Activated CD4-positive, alpha-beta T cell treated with anti-CD3 and anti-CD28 coated beads, Interleukin-2, amount 10 ng/mL, durations not matched to agents 24 days and 14 days (primary cell): ENCODE measurements around the gene KDM4C. TPM values are rescaled to one million over a fixed set of nuclear protein-coding genes. Genes with fewer than 3 reads are reported as not detected.
A peak's percentile ranks its signal among the peaks of the same experiment; 100 is the strongest.

Source experiments
- DNase-seq: peaks from one replicate; pipeline ENCODE4 v3.0.0; 2022
- H3K27ac Mint-ChIP-seq: one replicate; pipeline ENCODE4 v1.8.0; 2022; ENCODE audit warnings: mild to moderate bottlenecking, mixed read lengths
- H3K27me3 Mint-ChIP-seq: one replicate; pipeline ENCODE4 v1.8.0; 2022; ENCODE audit warnings: mixed read lengths
- H3K36me3 Mint-ChIP-seq: one replicate; pipeline ENCODE4 v1.8.0; 2022; ENCODE audit warnings: low read depth, mild to moderate bottlenecking, mixed read lengths
- H3K4me1 Mint-ChIP-seq: one replicate; pipeline ENCODE4 v1.8.0; 2021; ENCODE audit warnings: mixed read lengths
- H3K4me3 Mint-ChIP-seq: one replicate; pipeline ENCODE4 v1.8.0; 2022; ENCODE audit warnings: mild to moderate bottlenecking, moderate library complexity, mixed read lengths
- H3K9me3 Mint-ChIP-seq: one replicate; pipeline ENCODE4 v1.8.0; 2021; ENCODE audit warnings: mixed read lengths
- intact Hi-C: fragments of 100-400 bp; cut with micrococcal nuclease; formaldehyde crosslinking; loops from one replicate; pipeline ENCODE4 v1.15.1; 2023
- total RNA-seq: library from RNA; stranded (reverse); gene quantifications from 2 replicates; pipeline ENCODE4 v1.2.3, GENCODE V29; 2022

Gene KDM4C
- total RNA-seq, 1 donor from 2014 or later: 39.8 TPM

DNA sequence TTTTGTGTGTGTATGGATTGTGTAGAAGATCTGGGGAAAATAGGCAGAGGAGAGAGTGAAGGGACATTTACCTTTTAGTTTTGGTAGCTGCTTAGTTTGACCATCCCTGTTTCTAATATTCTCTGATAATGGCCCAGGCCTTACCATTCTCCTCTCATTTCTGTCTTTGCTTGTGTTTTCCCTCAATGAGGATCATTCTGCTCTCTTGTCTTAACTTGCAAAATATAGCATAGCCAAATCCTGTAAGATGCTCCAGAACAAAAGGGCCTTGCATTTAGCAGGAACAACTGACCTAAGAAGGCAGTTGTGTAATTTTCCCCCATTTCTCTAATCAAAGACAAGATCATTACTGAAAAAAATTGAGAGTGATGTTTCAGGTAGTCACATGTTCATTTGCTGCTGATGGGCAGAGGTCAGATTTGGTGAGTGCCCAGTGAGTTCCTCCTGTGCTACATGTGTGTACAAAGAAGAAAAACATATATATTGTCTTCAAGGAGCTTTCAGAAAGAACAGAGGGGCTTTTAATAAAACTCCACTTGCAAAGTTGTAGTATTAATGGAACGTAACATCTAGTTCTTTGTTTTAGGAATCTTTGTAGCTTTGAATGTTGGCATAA, 139.5 kb downstream of the KDM4C start:
- H3K4me1 Mint-ChIP-seq: peaks cover 44% of the 10 kb centered on the region
- H3K4me3 Mint-ChIP-seq: no peak overlapping the region
- intact Hi-C loops: loop anchor here (10.0 kb wide), 1 partner anchor 1077 kb away; no protein-coding TSS in a partner anchor
- DNase-seq: peak; percentile 19
- peaks cover 44% of the 10 kb centered on the region for H3K36me3 Mint-ChIP-seq
- no peak overlapping the region for H3K27ac Mint-ChIP-seq
- no peaks in the 10 kb centered on the region for H3K9me3 Mint-ChIP-seq
- no peaks in the 10 kb centered on the region for H3K27me3 Mint-ChIP-seq

DNA sequence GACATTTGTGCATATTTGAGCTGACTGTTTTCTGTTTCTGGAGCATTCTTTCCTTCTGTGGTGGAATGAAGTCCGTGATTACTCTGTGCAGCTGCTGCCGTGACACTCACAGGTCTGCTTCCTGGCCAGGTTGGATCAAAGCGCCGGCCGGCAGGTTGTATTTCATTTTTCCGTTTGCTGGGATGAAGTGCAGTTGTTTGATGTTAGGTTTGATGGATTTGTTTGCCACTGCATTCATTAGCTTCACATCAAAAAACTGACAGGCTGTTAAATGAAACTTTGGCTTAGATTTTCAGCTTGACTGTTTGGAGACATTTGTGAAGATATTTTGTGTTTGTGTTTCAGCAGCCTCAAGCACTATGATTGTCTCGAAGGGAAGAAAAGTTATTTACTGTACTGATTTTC, 140.1 kb downstream of the KDM4C start:
- H3K27me3 Mint-ChIP-seq: no peaks in the 10 kb centered on the region
- DNase-seq: peak; percentile 29
- H3K4me3 Mint-ChIP-seq: no peak overlapping the region
- peaks cover 48% of the 10 kb centered on the region for H3K4me1 Mint-ChIP-seq
- no peak overlapping the region for H3K27ac Mint-ChIP-seq
- intact Hi-C loops: loop anchor here (10.0 kb wide), 1 partner anchor 1077 kb away; no protein-coding TSS in a partner anchor
- H3K9me3 Mint-ChIP-seq: no peaks in the 10 kb centered on the region
- H3K36me3 Mint-ChIP-seq: peaks cover 45% of the 10 kb centered on the region

DNA sequence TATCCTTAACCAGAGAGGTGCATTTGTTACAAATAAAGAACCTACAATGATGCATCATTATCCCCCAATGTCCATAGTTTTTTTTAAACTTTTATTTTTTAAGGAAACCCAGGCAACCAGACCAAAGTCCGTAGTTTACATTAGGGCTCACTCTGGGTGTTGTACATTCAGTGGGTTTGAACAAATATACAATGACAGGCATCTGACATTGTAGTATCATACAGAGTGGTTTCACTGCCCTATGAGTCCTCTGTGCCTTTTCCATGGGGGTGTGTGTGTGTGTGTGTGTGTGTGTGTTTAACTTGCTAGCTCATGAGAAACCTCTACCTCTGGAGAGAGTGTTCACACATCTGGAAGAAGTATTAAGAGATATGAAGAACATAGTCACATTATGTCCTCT, 141.5 kb downstream of the KDM4C start:
- no peaks in the 10 kb centered on the region for H3K9me3 Mint-ChIP-seq
- intact Hi-C loops: loop anchor here (10.0 kb wide), 1 partner anchor 1076 kb away; no protein-coding TSS in a partner anchor
- peaks cover 40% of the 10 kb centered on the region for H3K4me1 Mint-ChIP-seq
- H3K36me3 Mint-ChIP-seq: peaks cover 42% of the 10 kb centered on the region
- no peak overlapping the region for H3K27ac Mint-ChIP-seq
- no peaks in the 10 kb centered on the region for H3K27me3 Mint-ChIP-seq
- peak; percentile 18 for DNase-seq
- no peak overlapping the region for H3K4me3 Mint-ChIP-seq

DNA sequence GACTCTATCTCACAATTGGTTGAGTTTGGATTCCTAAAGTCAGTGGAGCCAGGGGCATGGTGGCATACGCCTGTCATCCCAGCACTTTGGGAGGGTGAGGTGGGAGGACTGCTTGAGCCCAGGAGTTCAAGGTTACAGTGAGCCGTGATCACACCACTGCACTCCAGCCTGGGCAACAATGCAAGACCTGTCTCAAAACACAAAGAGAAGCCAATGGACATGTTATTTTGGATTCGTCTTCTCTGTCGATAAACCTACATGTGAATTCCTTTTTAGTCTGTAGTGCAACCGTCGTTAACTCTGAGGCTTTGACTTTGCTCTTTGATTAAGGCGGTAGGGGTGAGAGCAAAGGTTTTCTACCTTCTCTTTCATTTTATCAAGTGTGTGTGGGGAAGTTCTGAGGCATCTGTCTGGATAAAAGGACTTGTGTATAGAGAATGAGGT, 142.7 kb downstream of the KDM4C start:
- no peaks in the 10 kb centered on the region for H3K27me3 Mint-ChIP-seq
- peak; percentile 47 for DNase-seq
- H3K4me3 Mint-ChIP-seq: no peak overlapping the region
- peaks cover 33% of the 10 kb centered on the region for H3K36me3 Mint-ChIP-seq
- no peaks in the 10 kb centered on the region for H3K9me3 Mint-ChIP-seq
- intact Hi-C loops: no loop called here
- no peak overlapping the region for H3K27ac Mint-ChIP-seq
- peaks cover 31% of the 10 kb centered on the region for H3K4me1 Mint-ChIP-seq

DNA sequence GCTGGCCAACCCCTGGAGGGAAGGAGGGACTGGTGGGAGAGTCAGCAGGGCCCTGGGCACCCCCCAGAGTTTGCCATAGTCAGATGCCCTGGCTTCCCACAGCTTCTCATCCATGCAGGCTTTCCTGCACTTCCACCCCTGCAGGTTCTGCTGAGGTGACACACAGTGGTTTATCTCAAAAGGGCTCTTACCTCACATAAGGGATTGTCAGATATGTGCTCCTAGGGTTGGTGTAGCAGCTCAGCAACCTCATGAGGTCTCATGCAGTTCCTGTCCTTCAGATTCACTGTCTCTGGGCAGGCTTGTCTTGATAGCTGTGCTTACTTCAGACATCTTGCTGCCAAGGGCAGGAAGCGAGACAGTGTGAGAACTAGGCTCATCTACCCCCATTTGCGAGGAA, 143.4 kb downstream of the KDM4C start:
- no peak overlapping the region for H3K4me3 Mint-ChIP-seq
- peak overlapping the region; percentile 21 for H3K27ac Mint-ChIP-seq
- H3K36me3 Mint-ChIP-seq: peaks cover 30% of the 10 kb centered on the region
- H3K9me3 Mint-ChIP-seq: no peaks in the 10 kb centered on the region
- H3K27me3 Mint-ChIP-seq: no peaks in the 10 kb centered on the region
- intact Hi-C loops: no loop called here
- peaks cover 29% of the 10 kb centered on the region for H3K4me1 Mint-ChIP-seq
- peak; percentile 55 for DNase-seq

DNA sequence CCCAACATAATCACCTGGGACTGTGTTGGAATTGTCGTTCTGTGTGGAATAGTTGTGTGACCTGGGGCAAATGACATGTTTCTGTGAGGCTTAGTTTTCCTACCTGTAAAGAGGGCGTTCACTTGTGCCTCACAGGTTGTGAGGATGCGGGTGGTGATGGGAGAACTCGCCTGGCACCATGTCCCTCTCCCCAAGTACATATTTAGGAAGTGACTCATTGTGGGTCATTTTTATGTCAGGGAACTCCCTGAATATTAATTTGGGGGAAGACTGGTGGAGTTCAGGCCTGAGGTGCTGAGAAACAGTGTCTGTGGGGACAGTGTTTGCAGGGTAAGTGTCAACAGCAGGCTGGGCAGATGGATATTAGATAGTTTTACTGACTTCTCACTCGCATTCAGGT, 144.7 kb downstream of the KDM4C start:
- Mint-ChIP-seq H3K4me3 (no peak overlapping the region), H3K4me1 (peaks cover 20% of the 10 kb centered on the region), H3K27me3 (no peaks in the 10 kb centered on the region), H3K27ac (no peak overlapping the region), H3K36me3 (peaks cover 21% of the 10 kb centered on the region), H3K9me3 (no peaks in the 10 kb centered on the region)
- intact Hi-C loops: no loop called here
- DNase-seq: peak; percentile 44

DNA sequence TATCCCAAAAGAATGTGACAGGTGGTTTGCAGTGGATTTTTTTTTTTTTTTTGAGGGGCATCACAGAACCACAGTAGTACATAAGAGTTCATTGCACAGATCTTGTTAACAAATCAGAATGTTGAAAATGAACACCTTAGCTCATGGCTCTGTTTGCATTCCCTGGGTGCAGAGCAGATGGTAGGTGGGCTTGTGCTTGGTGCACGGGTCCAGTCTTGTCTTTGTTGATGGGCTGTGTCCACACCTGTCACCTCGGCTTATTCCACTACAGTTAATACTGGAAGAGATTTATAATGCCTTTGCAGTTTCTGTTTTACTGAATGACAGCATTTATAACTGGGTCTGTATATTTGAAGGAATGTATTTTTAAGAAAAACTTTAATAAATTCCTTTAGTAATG, 146.6 kb downstream of the KDM4C start:
- Mint-ChIP-seq H3K27me3 (no peaks in the 10 kb centered on the region), H3K4me3 (no peak overlapping the region), H3K4me1 (peaks cover 19% of the 10 kb centered on the region), H3K9me3 (no peaks in the 10 kb centered on the region), H3K36me3 (peaks cover 12% of the 10 kb centered on the region), H3K27ac (no peak overlapping the region)
- peak; percentile 30 for DNase-seq
- intact Hi-C loops: no loop called here

DNA sequence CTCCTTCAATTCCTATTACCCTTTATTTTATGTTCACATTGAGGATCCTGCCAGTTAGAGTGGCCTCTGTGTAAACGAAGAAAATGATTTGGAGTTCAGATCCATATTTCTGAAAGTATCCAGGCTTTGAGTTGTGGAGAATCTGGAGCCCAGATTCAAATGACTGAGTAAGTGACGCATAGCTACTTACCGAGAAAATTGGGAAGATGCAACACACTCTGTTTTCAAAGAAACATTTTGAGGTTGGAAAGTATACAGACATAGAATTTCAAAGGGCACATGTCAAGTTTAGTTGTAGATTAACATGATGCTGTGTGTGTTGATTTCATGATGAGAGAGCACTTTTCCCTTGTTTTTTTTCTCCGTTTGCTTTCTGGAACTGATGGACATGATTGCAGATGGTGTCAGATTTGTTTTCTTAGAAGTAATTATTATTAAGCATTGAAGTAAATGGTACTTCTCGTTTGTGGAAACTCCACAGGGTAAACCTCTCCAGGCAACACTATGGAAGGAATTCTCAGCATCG, 148.1 kb downstream of the KDM4C start:
- intact Hi-C loops: no loop called here
- Mint-ChIP-seq H3K4me1 (peaks cover 14% of the 10 kb centered on the region), H3K4me3 (no peak overlapping the region), H3K27me3 (no peaks in the 10 kb centered on the region), H3K27ac (no peak overlapping the region), H3K9me3 (no peaks in the 10 kb centered on the region), H3K36me3 (peaks cover 11% of the 10 kb centered on the region)
- DNase-seq: peak; percentile 14

DNA sequence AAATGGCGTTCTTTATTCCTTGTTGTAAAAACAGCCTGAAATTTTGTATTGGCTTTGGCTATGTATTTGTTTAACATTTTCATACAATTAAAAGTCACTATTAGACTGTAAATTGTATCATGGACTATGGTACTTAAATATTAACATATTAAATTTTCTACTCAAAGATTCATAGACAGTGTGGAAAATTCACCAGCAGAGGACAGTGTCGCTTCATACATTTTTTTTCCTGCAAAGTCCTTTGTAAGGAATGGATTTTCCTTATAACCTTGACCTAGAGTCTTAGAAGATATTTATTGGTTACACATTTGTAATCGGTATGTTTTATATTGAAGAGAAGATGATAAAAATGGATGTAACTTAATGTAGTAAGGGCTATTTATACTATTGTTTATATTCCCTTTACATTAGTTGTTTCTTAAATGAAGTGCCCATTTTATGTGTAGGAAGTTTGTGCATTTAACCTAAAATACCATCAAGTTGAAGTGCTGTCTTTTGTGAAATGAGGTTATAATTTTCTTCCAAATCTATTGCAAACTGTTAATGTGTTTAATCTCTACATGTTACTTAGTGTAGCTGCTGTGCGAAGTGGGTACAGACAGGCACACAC, 150.1 kb downstream of the KDM4C start:
- Mint-ChIP-seq H3K27ac (no peak overlapping the region), H3K27me3 (no peaks in the 10 kb centered on the region), H3K4me1 (peaks cover 3% of the 10 kb centered on the region), H3K36me3 (peaks cover 3% of the 10 kb centered on the region), H3K9me3 (no peaks in the 10 kb centered on the region), H3K4me3 (no peak overlapping the region)
- intact Hi-C loops: no loop called here
- peak; percentile 34 for DNase-seq

DNA sequence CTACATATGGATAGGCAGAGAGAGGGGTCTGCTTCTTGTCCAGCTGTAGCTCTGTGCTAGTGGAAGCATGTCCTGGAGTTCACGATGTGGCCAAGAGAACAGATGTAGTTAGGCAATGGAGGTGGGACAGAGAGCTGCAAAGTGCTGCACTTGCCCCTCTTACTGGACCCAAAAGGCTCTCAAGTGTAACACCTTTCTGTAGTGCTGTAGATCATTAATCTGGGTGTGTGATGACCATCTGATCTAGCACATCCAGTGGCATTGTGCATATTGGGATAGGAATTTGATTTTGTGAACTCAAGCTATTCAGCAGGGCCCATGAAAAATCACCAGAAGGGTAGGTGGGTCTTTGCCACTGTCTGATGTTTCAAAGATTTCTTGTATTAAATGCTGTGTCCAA, 151.4 kb downstream of the KDM4C start:
- Mint-ChIP-seq H3K36me3 (peaks cover 3% of the 10 kb centered on the region), H3K4me3 (no peak overlapping the region), H3K9me3 (no peaks in the 10 kb centered on the region), H3K4me1 (peaks cover 3% of the 10 kb centered on the region), H3K27me3 (no peaks in the 10 kb centered on the region), H3K27ac (no peak overlapping the region)
- DNase-seq: peak; percentile 50
- intact Hi-C loops: no loop called here

DNA sequence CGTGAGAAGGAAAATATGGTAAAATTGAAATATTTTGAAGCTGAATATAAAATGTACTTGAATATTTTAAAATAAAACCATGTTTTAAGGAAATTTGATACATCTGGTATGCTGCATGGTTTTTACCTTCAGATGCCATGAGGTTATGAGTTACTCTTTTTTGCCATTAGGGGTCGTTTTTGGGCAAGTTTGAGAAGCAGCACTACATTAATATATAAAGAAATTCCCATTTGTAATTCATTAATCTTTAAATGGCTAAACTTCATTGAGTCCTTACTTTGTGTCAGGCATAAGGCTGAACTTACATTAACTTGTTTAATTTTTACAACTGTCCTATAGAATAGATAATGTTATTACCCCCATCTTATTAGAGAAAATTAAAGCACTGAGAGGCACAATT, 152.3 kb downstream of the KDM4C start:
- Mint-ChIP-seq H3K36me3 (no peaks in the 10 kb centered on the region), H3K4me1 (peaks cover 3% of the 10 kb centered on the region), H3K4me3 (no peak overlapping the region), H3K27ac (no peak overlapping the region), H3K27me3 (no peaks in the 10 kb centered on the region), H3K9me3 (no peaks in the 10 kb centered on the region)
- peak; percentile 4 for DNase-seq
- intact Hi-C loops: no loop called here

DNA sequence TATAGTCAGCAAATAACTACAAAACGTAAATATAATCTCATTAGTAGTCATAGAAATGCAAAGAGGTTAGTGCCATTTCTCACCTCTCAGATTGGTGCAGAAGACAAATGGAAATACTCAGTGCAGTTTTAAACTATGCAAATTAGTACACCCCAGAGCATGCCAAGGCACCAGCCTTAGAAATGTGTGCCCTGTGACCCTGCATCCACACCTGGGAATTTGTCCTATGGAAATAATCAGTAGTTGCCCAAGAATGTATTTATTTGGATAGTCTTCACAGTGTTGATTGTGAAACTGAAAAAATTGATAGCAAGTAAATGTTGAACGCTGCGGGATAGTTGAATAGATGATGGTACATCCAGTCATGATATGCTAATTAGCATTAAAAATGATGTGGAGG, 152.7 kb downstream of the KDM4C start:
- Mint-ChIP-seq H3K9me3 (no peaks in the 10 kb centered on the region), H3K4me1 (peaks cover 3% of the 10 kb centered on the region), H3K36me3 (no peaks in the 10 kb centered on the region), H3K27ac (no peak overlapping the region), H3K27me3 (no peaks in the 10 kb centered on the region), H3K4me3 (no peak overlapping the region)
- intact Hi-C loops: no loop called here
- peak; percentile 17 for DNase-seq

DNA sequence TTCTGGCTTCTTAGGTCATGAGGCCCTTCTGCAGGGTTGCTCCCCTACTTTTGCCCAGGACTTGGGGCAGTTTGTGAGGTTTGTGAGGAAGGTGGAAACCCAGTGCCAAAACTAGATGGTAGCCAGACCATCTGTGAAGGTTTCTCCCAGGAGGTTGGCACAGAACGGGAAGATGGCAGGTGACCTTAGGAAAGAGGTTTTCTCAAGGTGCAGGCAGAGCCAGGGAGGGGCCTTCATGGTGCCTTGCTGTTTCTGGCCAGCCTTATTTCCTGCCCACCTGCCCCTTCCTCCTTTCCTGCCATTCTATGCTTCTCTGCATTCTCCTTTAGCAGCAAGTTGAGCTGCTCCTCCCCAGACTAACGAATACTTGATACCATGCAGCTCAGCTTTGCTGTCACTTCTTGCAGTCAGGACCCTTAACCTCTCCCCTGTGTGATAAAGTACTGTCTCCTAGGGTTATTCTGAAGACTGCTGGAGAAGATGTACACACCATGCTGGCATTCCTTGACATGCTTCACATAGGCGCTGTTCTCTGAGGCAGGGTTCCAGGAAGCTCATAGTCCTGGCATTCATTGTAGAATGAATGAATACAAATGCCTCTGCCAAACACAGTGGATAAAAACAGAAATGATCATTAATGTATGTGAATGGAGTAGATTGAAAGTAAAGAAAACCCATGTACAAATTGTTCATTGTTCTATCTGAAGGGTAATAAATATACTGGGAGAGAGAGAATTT, 154.3 kb downstream of the KDM4C start:
- no peaks in the 10 kb centered on the region for H3K9me3 Mint-ChIP-seq
- H3K4me1 Mint-ChIP-seq: peaks cover 7% of the 10 kb centered on the region
- peak; percentile 50 for DNase-seq
- no peak overlapping the region for H3K4me3 Mint-ChIP-seq
- intact Hi-C loops: no loop called here
- peaks cover 5% of the 10 kb centered on the region for H3K36me3 Mint-ChIP-seq
- H3K27me3 Mint-ChIP-seq: no peaks in the 10 kb centered on the region
- H3K27ac Mint-ChIP-seq: no peak overlapping the region

DNA sequence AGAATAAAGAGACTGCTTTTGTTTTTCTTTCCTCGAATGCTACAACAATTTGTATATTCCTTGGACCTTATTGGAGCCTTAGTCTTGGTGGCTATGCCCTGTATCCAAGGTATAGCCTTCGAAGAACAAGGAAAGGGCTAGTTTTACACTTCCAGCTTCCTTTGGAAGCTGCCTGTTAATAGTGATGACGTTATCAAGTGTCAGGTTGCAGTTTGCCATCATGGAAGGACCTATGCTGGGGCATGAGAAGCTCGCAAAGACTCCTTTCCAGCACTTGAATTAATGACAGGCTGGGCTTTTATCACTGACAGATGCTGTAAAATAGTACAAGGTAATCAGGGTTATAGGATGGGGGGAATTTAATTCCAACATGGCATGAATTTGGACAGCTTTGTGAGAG, 157.9 kb downstream of the KDM4C start:
- Mint-ChIP-seq H3K27ac (no peak overlapping the region), H3K9me3 (no peaks in the 10 kb centered on the region), H3K27me3 (no peaks in the 10 kb centered on the region), H3K36me3 (peaks cover 23% of the 10 kb centered on the region), H3K4me3 (no peak overlapping the region), H3K4me1 (peaks cover 17% of the 10 kb centered on the region)
- intact Hi-C loops: no loop called here
- DNase-seq: peak; percentile 34
